Stimulated activated naive CD8-positive, alpha-beta T cell treated with anti-CD3 and anti-CD28 coated beads, Interleukin-15, amount 100 ng/mL, for 72 hours (primary cell): Measurements from ENCODE around the gene RETREG1.
A peak's percentile ranks its signal among the peaks of the same experiment; 100 is the strongest.
"Not testable (repeated sequence)": the region's sequence is repeated elsewhere in the genome, so short reads cannot be mapped to it uniquely, and the experiment has no call there.

Experiments
- ATAC-seq: fragments of 150-1000 bp; cut with Tn5 transposase; 2 replicates; pipeline ENCODE4 v1.10.0; 2021; ENCODE audit warnings: mild to moderate bottlenecking, moderate library complexity
- DNase-seq, 2 donors: peaks; one replicate each; pipeline ENCODE4 v3.0.0; 2021 to 2022
- H3K27ac Mint-ChIP-seq, 2 donors: one replicate each; pipeline ENCODE4 v1.8.0; 2022; ENCODE audit warnings: mild to moderate bottlenecking in 2 of 2, mixed read lengths in 2 of 2, moderate library complexity in 2 of 2
- H3K27me3 Mint-ChIP-seq: one replicate; pipeline ENCODE4 v1.8.0; 2022; ENCODE audit warnings: mixed read lengths
- H3K4me1 Mint-ChIP-seq: one replicate; pipeline ENCODE4 v1.8.0; 2022; ENCODE audit warnings: mild to moderate bottlenecking, mixed read lengths
- H3K4me3 Mint-ChIP-seq, 2 donors: one replicate each; pipeline ENCODE4 v1.8.0; 2022; ENCODE audit warnings: mild to moderate bottlenecking in 2 of 2, mixed read lengths in 2 of 2, moderate library complexity in 1 of 2
- H3K9me3 Mint-ChIP-seq, 2 donors: one replicate each; pipeline ENCODE4 v1.8.0; 2022; ENCODE audit warnings: mixed read lengths in 2 of 2

RETREG1 gene

DNA sequence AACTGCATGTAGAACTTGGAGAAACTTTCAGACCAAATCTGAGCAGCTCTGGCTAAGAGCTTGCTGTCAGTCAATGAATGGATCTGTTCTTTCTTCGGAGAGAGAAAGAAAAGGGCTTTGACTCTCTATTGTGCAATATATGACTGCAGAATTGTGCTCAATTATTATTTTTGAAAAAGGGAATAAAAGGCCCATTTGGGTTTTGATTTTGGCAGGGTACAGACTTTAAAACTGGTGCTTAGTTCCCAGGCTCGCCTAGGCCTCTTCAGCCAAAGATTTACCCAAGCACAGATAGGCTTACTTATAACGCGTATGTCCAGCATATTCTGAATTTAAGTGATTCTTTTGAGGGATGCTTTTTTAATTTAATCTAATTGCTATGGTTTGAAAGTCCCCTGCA, 59.3 kb downstream of the RETREG1 start:
- no peak for ATAC-seq
- H3K27ac Mint-ChIP-seq = no peak overlapping the region

DNA sequence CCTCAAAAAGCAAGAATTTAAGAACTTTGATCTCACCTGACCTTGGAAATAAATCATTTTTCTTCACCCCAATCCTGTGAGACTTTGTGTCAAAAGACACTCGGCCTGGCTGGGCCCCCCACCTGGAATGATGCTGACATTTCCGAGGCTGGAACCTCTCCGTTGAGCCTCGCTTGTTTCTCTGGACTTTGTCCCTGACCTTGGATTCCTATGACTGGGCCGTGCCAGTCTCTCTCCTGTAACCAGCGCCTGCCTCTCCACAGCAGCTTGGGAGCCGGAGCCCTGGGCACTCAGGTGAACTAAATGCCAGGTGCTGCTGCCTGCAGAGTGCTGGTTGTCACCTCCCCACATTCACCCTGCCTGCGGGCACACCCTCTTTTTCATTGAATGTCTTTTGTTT, 62.7 kb downstream of the RETREG1 start:
- Mint-ChIP-seq H3K9me3 (no peaks in the 10 kb centered on the region), H3K4me1 (peaks cover 35% of the 10 kb centered on the region), H3K27ac (peak overlapping the region; percentile 71 to 86), H3K4me3 (no peak overlapping the region), H3K27me3 (no peaks in the 10 kb centered on the region)
- no peak for ATAC-seq
- DNase-seq = no peak

More for the DNA sequence above, 59.3 kb downstream of the RETREG1 start:
- H3K27me3 Mint-ChIP-seq = no peaks in the 10 kb centered on the region
- no peak overlapping the region for H3K4me3 Mint-ChIP-seq
- no peaks in the 10 kb centered on the region for H3K9me3 Mint-ChIP-seq
- DNase-seq = no peak
- peaks cover 32% of the 10 kb centered on the region for H3K4me1 Mint-ChIP-seq

DNA sequence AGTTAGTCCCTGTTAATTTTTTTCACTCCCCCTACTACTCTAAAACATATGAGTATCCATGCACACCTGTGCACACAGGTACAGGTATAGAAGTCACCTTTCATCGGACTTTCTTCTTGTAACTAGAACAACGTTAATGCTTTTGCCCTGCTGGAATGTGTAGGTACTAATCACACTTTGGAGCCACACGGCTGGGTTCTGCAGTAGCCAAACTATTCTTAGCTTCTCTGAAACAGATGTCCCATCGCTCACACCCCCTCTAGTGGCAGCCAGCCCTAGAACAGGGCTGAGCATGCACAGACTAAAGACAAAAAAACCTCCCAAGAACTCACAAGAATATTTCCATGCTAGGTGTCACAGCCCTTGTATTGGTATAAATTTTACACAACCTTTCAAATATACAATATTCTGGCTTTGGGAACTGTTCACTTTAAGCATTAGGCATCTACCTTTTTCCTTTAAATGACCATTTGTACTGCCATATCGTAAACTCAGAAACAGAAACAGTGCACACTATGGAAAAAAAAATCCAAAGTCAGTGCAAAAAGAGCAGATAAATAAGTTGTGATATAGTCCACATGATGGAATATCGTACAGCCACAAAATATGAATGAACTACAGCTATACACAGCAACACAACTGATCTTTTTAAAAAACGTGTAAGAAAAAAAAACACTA, 64.0 kb downstream of the RETREG1 start:
- H3K4me1 Mint-ChIP-seq = peaks cover 35% of the 10 kb centered on the region
- ATAC-seq (peak; percentile 88), DNase-seq (peak; percentile 17 to 43)
- no peaks in the 10 kb centered on the region for H3K9me3 Mint-ChIP-seq
- H3K27me3 Mint-ChIP-seq = no peaks in the 10 kb centered on the region
- H3K27ac Mint-ChIP-seq = no peak overlapping the region
- H3K4me3 Mint-ChIP-seq = no peak overlapping the region

DNA sequence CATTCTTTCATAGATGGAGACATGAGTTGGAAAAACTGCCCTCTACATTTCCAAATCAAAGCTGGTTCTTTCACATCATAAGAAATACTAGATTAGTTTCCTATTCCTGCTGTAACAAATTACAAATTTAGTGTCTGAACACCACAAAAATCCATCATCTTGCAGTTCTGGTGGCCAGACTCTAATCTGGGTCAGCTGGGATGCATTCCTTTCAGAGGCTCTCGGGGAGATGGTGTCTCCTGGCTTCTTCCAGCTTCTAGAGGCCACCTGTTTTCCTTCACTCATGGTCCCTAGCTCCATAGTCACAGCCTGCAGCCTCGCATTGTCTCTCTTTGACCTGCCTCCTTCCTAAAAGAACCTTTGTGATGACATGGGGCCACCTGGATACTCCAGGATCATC, 65.2 kb downstream of the RETREG1 start:
- no peak for ATAC-seq
- Mint-ChIP-seq H3K4me1 (peaks cover 33% of the 10 kb centered on the region), H3K9me3 (no peaks in the 10 kb centered on the region), H3K4me3 (no peak overlapping the region), H3K27me3 (no peaks in the 10 kb centered on the region), H3K27ac (no peak overlapping the region)
- DNase-seq = no peak

DNA sequence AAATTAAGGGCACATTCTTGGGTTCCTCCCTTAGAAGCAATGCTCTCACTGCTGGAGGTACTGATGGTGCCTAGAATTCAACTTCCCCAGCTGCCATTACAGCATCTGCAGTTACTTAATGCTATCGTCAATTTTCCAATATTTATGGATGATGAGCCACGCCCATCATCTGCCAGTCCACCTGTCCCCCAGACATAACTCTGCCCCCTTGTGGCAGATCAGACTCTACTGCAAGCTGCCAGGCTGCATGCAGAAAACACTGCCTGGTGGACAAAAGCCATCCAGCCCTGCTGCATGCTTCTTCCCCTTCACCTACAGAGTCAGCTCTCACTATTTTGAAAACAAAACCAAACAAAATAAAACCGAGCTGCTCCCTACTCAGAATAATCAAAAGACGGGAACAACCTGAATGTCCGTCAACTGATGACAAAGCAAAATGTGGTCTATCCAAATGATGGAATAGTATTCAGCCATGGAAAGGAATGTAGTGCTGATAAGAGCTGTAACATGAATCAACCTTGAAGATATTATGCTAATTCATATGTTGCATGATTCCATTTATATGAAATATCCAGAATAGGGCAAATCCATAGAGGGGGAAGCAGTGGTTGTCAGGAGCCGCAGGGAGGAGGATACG, 66.4 kb downstream of the RETREG1 start:
- ATAC-seq (peak; percentile 75), DNase-seq (peak; percentile 17 to 42)
- Mint-ChIP-seq H3K4me1 (peaks cover 35% of the 10 kb centered on the region), H3K9me3 (no peaks in the 10 kb centered on the region), H3K27ac (no peak overlapping the region), H3K4me3 (no peak overlapping the region), H3K27me3 (no peaks in the 10 kb centered on the region)

DNA sequence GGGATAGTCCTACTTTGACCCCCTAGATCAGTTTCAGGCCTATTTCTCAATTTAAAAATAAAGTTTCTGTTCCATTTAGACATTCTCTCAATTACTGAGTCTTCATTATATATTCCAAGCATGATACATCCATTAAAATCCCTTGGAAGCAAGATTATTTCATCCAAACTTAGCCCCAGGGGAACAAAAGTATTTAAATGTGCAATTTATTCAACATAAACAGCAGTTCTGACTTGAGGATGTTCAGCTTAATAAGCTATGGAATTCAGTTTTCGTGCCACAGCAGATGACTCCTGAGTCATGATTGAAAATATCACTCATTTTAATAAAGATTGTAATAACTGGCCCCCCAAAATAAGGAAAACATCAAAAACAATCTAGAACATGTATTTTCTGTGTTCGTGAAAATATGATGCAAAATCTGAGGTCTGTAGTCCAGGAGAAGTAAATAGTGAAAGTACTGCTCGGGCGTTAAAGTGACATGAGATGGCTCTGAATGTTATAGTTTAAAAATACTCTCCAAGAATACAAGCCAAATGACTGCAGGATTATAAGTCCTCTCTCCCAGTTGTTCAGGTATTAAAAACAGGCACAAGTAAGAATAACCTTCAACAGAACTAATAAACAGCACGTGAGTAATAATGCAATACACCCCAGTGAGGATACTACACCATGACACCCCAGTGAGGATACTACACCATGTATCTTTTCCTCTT, 67.1 kb downstream of the RETREG1 start:
- no peaks in the 10 kb centered on the region for H3K27me3 Mint-ChIP-seq
- no peak overlapping the region for H3K27ac Mint-ChIP-seq
- no peak for ATAC-seq
- no peak for DNase-seq
- H3K9me3 Mint-ChIP-seq = no peaks in the 10 kb centered on the region
- peaks cover 36% of the 10 kb centered on the region for H3K4me1 Mint-ChIP-seq
- no peak overlapping the region for H3K4me3 Mint-ChIP-seq

DNA sequence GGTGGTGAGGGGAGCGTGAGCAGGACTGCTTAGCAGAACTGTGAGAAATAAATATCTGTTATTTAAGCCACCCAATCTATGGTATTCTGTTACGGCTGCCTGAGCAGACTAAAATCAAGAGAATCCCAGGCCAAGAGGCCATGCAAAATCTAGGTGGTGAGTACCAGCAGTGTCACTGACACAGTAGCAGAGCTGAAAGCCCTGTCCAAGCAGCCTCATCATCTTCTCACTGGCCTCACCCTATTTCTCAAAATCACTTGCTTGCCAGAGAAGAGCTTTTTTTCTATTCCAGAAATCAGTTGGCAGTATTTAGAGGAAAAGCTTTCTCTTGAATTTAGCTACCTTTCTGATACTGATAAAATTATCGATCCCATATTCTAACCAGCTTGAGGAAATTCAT, 68.0 kb downstream of the RETREG1 start:
- H3K4me1 Mint-ChIP-seq = peaks cover 31% of the 10 kb centered on the region
- no peak overlapping the region for H3K27ac Mint-ChIP-seq
- no peak overlapping the region for H3K4me3 Mint-ChIP-seq
- DNase-seq (no peak), ATAC-seq (no peak)
- H3K9me3 Mint-ChIP-seq = no peaks in the 10 kb centered on the region
- H3K27me3 Mint-ChIP-seq = no peaks in the 10 kb centered on the region

DNA sequence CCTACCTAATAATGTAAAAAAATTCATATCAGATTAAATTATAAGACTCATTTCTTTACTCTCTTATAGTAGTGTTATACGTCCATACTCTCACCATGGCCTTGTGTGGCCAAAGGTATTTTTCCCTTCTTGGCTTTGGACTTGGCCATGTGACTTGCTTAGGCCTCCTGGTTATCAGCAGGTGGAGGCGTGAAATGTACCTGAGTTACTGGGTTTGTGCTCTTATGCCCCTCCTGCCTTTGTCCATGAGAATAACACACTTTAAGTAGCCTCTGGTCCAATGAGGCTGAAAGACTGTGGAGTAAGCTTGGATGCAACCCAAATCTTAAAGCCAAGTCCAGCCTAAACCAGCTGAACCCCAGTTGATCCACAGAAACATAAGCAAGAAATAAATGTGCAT, 68.7 kb downstream of the RETREG1 start:
- no peaks in the 10 kb centered on the region for H3K27me3 Mint-ChIP-seq
- no peak overlapping the region for H3K27ac Mint-ChIP-seq
- peaks cover 31% of the 10 kb centered on the region for H3K4me1 Mint-ChIP-seq
- no peak for ATAC-seq
- DNase-seq = no peak
- no peak overlapping the region for H3K4me3 Mint-ChIP-seq
- no peaks in the 10 kb centered on the region for H3K9me3 Mint-ChIP-seq

DNA sequence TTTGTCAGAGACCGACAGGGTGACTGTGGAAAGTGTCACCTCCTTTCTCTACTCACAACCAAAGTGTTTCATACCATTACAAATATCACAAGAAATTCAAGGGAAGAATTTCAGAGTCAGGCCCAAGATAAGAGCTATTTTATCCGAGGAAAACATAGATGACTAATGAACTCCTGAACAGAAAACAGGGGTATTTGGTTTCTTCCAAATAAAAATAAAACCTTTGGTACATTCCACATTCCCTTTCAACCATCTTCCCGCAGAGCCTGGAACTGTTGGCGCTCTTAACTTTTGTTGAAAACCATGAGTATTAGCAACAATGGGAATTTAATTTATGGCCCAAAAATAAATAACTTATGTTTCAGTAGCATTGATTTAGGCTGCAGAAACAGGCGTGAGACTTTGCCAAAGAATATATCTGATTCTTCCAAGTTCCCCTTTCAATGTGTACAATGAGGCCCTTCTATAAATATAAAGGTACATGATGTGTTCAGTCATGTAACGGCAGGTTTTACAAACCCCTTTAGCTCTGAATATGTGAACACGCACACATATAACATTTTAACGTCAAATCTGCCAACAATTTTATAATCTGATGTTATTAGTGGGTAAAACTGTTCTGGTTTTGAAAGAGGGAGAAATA, 69.5 kb downstream of the RETREG1 start:
- Mint-ChIP-seq H3K27me3 (no peaks in the 10 kb centered on the region), H3K4me1 (peaks cover 29% of the 10 kb centered on the region), H3K4me3 (no peak overlapping the region), H3K9me3 (no peaks in the 10 kb centered on the region), H3K27ac (no peak overlapping the region)
- no peak for DNase-seq
- ATAC-seq = no peak

DNA sequence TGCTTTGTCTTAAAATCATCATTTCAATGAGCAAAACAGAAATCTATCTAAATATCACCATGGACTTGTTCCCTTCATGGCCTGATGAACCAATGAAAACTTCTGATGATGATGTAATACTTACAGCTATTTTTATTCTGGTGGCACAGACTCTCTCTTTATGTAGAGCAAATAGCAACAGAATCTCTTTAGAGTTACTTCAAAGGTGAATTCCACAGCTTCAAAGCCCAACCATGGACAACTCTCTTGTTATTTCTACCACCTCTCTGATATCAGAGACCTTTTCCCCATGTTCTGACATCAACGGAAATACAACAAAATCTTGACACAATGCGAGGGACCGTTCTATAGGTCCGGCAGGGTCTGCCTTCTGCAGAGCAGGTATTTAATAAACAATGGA, 70.1 kb downstream of the RETREG1 start:
- peaks cover 34% of the 10 kb centered on the region for H3K4me1 Mint-ChIP-seq
- H3K9me3 Mint-ChIP-seq = no peaks in the 10 kb centered on the region
- H3K27ac Mint-ChIP-seq = no peak overlapping the region
- DNase-seq = no peak
- no peak overlapping the region for H3K4me3 Mint-ChIP-seq
- H3K27me3 Mint-ChIP-seq = no peaks in the 10 kb centered on the region
- ATAC-seq = no peak

DNA sequence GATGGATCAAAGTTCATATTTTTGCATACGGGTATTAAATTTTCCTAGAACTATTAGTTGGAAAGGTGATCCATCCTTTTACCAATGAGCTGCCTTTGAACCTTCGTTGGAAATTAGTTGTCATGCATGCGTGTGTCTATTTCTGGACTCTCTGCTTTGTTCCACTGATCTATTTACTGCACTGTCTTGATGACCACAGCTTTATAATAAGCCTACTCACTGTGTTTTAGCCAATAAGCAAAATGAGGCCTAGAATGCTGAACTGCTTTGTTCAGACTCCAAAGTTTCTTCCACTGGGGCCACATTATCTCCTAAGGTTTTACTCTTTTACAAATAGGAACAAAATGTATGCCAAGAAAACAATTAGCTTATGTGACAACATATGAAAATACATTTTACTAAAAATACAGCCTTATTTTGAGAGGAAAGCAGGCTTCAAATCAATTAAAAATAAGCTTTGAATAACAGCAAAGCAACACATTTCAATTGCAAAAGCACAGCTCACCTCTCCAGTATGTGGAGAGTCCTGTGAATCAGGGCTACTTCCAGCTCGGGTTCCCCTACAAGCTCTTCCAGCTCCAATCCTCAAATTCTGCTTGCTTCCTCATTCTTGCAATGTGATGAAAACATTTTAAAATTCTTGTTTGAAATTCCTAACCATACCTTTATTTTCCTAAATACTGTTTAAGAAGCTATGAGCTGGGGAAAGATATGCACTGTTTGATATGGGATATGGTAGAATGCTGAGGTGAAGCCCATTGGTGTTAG, 72.0 kb downstream of the RETREG1 start:
- Mint-ChIP-seq H3K4me3 (no peak overlapping the region), H3K9me3 (no peaks in the 10 kb centered on the region), H3K4me1 (peaks cover 40% of the 10 kb centered on the region), H3K27me3 (no peaks in the 10 kb centered on the region), H3K27ac (no peak overlapping the region)
- DNase-seq = no peak
- no peak for ATAC-seq

DNA sequence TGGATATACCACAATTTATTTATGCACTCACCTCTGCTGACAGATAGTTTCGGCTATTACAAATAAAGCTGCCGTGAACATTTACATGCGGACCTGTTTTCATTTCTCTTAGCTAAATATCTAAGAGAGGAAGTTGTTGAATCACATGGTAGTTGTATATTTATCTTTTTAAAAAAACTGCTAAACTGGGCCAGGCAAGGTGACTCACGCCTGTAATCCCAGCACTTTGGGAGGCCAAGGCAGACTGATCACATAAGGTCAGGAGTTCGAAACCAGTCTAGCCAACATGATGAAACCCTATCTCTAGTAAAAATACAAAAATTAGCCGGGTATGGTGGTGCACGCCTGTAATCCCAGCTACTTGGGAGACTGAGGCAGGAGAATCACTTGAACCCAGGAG, 73.6 kb downstream of the RETREG1 start:
- H3K27me3 Mint-ChIP-seq, H3K9me3 Mint-ChIP-seq, ATAC-seq, H3K4me3 Mint-ChIP-seq, H3K27ac Mint-ChIP-seq, DNase-seq: not testable (repeated sequence)
- peaks cover 52% of the 10 kb centered on the region for H3K4me1 Mint-ChIP-seq

DNA sequence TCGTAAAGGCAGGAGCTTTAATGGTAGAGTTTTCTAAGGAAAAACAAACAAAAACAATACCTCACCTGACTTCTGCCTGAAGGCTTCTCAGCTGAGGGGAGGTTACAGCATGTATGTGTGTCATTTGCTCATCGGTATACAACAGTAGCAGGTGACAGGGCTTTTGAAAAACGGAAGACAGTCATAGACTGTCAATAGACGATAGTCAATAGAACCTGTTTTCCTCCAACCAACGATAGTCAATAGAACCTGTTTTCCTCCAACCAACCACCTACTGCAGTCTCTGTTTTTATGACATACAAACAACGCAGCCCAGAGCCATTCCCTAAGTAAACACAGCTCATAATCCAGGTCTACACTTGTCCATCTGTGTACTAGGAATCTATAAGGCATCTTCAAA, 74.6 kb downstream of the RETREG1 start:
- H3K27me3 Mint-ChIP-seq = no peaks in the 10 kb centered on the region
- H3K4me3 Mint-ChIP-seq = no peak overlapping the region
- H3K27ac Mint-ChIP-seq = no peak overlapping the region
- peaks cover 59% of the 10 kb centered on the region for H3K4me1 Mint-ChIP-seq
- no peaks in the 10 kb centered on the region for H3K9me3 Mint-ChIP-seq
- DNase-seq (no peak), ATAC-seq (no peak)

DNA sequence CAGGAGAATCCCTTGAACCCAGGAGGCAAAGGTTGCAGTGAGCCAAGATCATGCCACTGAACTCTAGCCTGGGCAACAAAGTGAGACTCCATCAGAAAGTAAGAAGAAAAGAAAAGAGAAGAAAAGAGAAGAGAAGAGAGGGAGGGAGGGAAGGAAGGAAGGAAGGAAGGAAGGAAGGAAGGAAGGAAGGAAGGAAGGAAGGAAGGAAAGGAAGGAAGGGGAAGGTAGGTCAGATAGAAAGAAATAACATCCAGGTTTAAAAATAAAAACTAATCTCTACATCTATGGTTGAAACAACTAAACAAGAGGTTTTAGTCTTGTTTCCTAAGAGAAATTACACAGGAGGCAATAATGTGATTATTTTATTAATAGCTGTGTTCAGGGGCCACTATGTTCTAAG, 75.2 kb downstream of the RETREG1 start:
- H3K4me3 Mint-ChIP-seq, H3K27ac Mint-ChIP-seq, ATAC-seq, DNase-seq, H3K9me3 Mint-ChIP-seq, H3K27me3 Mint-ChIP-seq: not testable (repeated sequence)
- H3K4me1 Mint-ChIP-seq = peaks cover 60% of the 10 kb centered on the region

DNA sequence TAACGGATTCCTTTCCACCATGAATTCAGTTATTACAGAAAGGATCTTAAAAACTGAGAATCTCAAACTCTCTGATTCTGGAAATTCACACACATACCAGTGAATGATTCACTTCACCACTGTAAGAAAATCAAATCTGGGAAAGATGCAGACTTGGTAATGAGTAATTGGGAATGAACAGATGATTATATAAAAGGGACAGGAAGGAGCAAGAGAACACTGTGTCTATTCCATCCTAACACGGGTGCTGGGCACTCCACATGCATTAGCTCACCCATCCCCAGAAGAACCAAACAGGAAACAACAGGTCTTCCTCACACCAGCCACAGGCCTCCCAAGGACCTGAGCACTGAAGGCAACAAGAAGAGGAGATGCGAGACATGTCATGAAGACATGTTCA, 76.4 kb downstream of the RETREG1 start:
- peaks cover 57% of the 10 kb centered on the region for H3K4me1 Mint-ChIP-seq
- peak overlapping the region in 1 of 2 donors; percentile 13 for H3K27ac Mint-ChIP-seq
- ATAC-seq (no peak), DNase-seq (no peak)
- H3K27me3 Mint-ChIP-seq = no peaks in the 10 kb centered on the region
- no peaks in the 10 kb centered on the region for H3K9me3 Mint-ChIP-seq
- H3K4me3 Mint-ChIP-seq = no peak overlapping the region
